PC-9 (cell line): ENCODE results near the gene MAP3K5. TPM values are rescaled to one million over a fixed set of nuclear protein-coding genes. Genes with fewer than 3 reads are reported as not detected.

Experiments
- BruUV-seq: library from RNA; stranded (reverse); fragments of 400-500 nt; replicated peaks from 2 replicates; lab custom pipeline; 2021; lab: Mats Ljungman, UMichigan
- CTCF ChIA-PET: fragments of 300-600 bp; sonication (Branson Sonifier 250); formaldehyde crosslinking; loops from one replicate; lab custom pipeline; 2022; ENCODE audit warnings: antibody characterized with exemption; lab: Charles Lee
- POLR2A ChIA-PET: fragments of 300-600 bp; sonication (Branson Sonifier 250); formaldehyde crosslinking; loops from one replicate; lab custom pipeline; 2022; ENCODE audit warnings: antibody characterized with exemption; ENCODE audit not compliant: unreplicated experiment; lab: Charles Lee
- DNase-seq, 2 experiments: peaks; one replicate each; pipeline versions ENCODE4 v3.0.0 to v3.0.0-alpha.2; 2015 to 2022; ENCODE audit warnings: mixed read lengths in 1 of 2
- H2AFZ ChIP-seq: fragments of 200-600 bp; sonication (generic); 2 replicates; pipeline ENCODE4 v1.8.1; 2017; ENCODE audit warnings: antibody characterized with exemption
- H3F3A ChIP-seq: fragments of 200-600 bp; sonication (generic); 2 replicates; pipeline ENCODE4 v1.8.1; 2017; ENCODE audit warnings: antibody characterized with exemption, mild to moderate bottlenecking, low read depth; ENCODE audit not compliant: insufficient read depth
- H3K27ac ChIP-seq: fragments of 200-600 bp; sonication (generic); 2 replicates; pipeline ENCODE4 v1.6.1; 2016; ENCODE audit warnings: mixed run types
- H3K27me3 ChIP-seq: fragments of 200-600 bp; sonication (generic); 2 replicates; pipeline ENCODE4 v1.6.1; 2016; ENCODE audit warnings: low read depth, mixed run types; ENCODE audit not compliant: insufficient read depth
- H3K36me3 ChIP-seq: fragments of 200-600 bp; sonication (generic); 2 replicates; pipeline ENCODE4 v1.6.1; 2016; ENCODE audit warnings: low read depth, mixed run types
- H3K4me1 ChIP-seq: fragments of 200-600 bp; sonication (generic); replicated peaks from 2 replicates; pipeline ENCODE4 v1.6.1; 2016; ENCODE audit warnings: mixed run types; ENCODE audit not compliant: insufficient read depth
- H3K4me2 ChIP-seq: fragments of 200-600 bp; sonication (generic); 2 replicates; pipeline ENCODE4 v1.6.1; 2017; ENCODE audit warnings: mixed run types
- H3K4me3 ChIP-seq: fragments of 200-600 bp; sonication (generic); 2 replicates; pipeline ENCODE4 v1.6.1; 2016; ENCODE audit warnings: mixed run types
- H3K79me2 ChIP-seq: fragments of 200-600 bp; sonication (generic); 2 replicates; pipeline ENCODE4 v1.6.1; 2017; ENCODE audit warnings: low read depth, mixed run types
- H3K9me2 ChIP-seq: fragments of 200-600 bp; sonication (generic); 2 replicates; pipeline ENCODE4 v1.8.1; 2017; ENCODE audit warnings: mild to moderate bottlenecking; ENCODE audit not compliant: insufficient read depth
- H3K9me3 ChIP-seq: fragments of 200-600 bp; sonication (generic); 2 replicates; pipeline ENCODE4 v1.8.1; 2016; ENCODE audit warnings: low read depth; ENCODE audit not compliant: insufficient read depth
- H4K20me1 ChIP-seq: fragments of 200-600 bp; sonication (generic); 2 replicates; pipeline ENCODE4 v1.8.1; 2017; ENCODE audit not compliant: insufficient read depth
- EZH2 ChIP-seq: fragments of 200-600 bp; sonication (generic); IDR thresholded peaks from 2 replicates; pipeline ENCODE4 v1.8.0; 2017; ENCODE audit warnings: antibody characterized with exemption, low read depth
- intact Hi-C: fragments of 100-400 bp; cut with micrococcal nuclease; formaldehyde crosslinking; loops from one replicate; pipeline ENCODE4 v1.10.0; 2022; ENCODE audit not compliant: unreplicated experiment
- total RNA-seq: library from RNA; stranded (reverse); gene quantifications from 2 replicates; pipeline ENCODE4 v1.2.3, GENCODE V29; 2021
- TF ChIP-seq, protein P1 (sequence below): fragments of 200-600 bp; sonication (generic); conservative IDR thresholded peaks from 2 replicates; pipeline ENCODE4 v1.6.1; 2017; ENCODE audit warnings: mixed run types, antibody characterized with exemption, mild to moderate bottlenecking, moderate library complexity

The MAP3K5 gene
- total RNA-seq, 1 experiment from 2014 or later = 10.9 TPM

DNA sequence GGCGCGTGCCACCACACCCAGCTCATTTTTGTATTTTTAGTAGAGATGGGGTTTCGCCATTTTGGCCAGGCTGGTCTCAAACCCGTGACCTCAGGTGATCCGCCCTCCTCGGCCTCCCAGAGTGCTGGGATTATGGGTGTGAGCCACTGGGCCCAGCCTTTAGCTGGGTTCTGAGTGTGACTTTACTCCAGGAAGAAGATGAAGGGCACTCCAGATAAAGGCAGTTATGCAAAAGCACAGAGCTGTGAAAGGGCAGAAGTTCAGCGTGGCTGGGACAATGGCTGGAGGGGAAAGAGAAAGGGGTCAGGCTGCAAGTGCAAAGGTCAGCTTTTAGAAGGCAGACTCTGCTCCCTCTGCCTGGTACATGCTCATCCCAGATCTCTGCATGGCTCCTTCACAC, 39.7 kb downstream of the MAP3K5 start:
- no peaks in the 10 kb centered on the region for H3K9me3 ChIP-seq
- BruUV-seq = no TSS peak
- intact Hi-C loops = no loop called here
- H3K27me3 ChIP-seq = no peaks in the 10 kb centered on the region
- no peaks in the 10 kb centered on the region for H3F3A ChIP-seq
- H3K36me3 ChIP-seq = no peaks in the 10 kb centered on the region
- no peaks in the 10 kb centered on the region for H4K20me1 ChIP-seq
- no peaks in the 10 kb centered on the region for H3K4me1 ChIP-seq
- H3K79me2 ChIP-seq = peaks cover 38% of the 10 kb centered on the region
- no peaks in the 10 kb centered on the region for H3K9me2 ChIP-seq
- no peak overlapping the region for H2AFZ ChIP-seq
- H3K4me3 ChIP-seq = no peak overlapping the region
- POLR2A ChIA-PET = no interaction called here
- H3K27ac ChIP-seq = no peak overlapping the region
- no peak for DNase-seq
- TF ChIP-seq, protein P1, sequence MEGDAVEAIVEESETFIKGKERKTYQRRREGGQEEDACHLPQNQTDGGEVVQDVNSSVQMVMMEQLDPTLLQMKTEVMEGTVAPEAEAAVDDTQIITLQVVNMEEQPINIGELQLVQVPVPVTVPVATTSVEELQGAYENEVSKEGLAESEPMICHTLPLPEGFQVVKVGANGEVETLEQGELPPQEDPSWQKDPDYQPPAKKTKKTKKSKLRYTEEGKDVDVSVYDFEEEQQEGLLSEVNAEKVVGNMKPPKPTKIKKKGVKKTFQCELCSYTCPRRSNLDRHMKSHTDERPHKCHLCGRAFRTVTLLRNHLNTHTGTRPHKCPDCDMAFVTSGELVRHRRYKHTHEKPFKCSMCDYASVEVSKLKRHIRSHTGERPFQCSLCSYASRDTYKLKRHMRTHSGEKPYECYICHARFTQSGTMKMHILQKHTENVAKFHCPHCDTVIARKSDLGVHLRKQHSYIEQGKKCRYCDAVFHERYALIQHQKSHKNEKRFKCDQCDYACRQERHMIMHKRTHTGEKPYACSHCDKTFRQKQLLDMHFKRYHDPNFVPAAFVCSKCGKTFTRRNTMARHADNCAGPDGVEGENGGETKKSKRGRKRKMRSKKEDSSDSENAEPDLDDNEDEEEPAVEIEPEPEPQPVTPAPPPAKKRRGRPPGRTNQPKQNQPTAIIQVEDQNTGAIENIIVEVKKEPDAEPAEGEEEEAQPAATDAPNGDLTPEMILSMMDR = no peak
- TF ChIP-seq EZH2 = no peak
- CTCF ChIA-PET = no interaction called here
- H3K4me2 ChIP-seq = no peak overlapping the region

DNA sequence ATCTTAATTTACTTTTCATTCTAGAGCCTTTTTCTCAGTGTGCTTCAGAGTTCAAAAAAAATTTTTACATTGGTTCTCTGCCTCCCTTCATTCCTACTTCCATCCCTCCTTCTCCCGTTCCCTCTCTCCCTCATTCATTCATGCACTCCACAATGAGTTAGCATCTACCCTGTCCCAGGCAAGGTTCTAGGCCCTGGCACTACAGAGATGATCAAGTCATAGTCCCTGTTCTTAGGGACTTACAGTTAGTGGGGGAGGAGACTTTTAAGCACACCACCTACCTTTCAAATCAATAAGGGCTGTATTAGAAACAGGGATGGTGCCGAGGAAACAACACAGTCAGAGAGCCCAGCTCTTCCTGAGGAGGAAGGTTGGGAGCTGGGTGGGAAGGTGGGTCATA, 40.3 kb downstream of the MAP3K5 start:
- no peaks in the 10 kb centered on the region for H3K4me1 ChIP-seq
- no peak for TF ChIP-seq EZH2
- TF ChIP-seq, protein P1 = no peak
- BruUV-seq = no TSS peak
- H3K9me2 ChIP-seq = no peaks in the 10 kb centered on the region
- peaks cover 43% of the 10 kb centered on the region for H3K79me2 ChIP-seq
- intact Hi-C loops = no loop called here
- CTCF ChIA-PET = no interaction called here
- H3K9me3 ChIP-seq = no peaks in the 10 kb centered on the region
- no peaks in the 10 kb centered on the region for H4K20me1 ChIP-seq
- H3K4me2 ChIP-seq = no peak overlapping the region
- H3F3A ChIP-seq = no peaks in the 10 kb centered on the region
- H2AFZ ChIP-seq = no peak overlapping the region
- H3K27me3 ChIP-seq = no peaks in the 10 kb centered on the region
- no peak overlapping the region for H3K27ac ChIP-seq
- no peak overlapping the region for H3K4me3 ChIP-seq
- DNase-seq = no peak
- no peaks in the 10 kb centered on the region for H3K36me3 ChIP-seq
- POLR2A ChIA-PET = no interaction called here

DNA sequence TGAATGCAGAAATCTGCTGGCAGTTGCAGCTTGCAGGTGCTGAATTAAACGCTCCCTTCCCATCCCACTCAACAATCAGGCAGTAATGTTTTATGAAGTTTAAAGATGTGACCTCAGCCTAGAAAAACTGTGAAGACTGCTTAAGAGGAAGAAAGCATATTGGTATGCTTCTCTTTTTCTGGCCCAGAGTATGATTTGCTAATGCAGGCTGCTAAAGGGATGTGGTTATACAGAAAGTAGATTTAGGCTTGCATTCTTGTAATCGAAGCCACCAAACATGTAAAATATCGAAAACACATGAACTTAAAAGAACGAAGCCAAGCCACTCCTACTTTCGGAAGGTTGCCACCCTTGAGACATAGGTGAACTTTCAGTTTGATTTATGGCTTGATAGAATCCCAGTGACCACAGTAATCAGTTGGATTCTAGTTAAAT, 40.7 kb downstream of the MAP3K5 start:
- peaks cover 48% of the 10 kb centered on the region for H3K79me2 ChIP-seq
- no peaks in the 10 kb centered on the region for H3K4me1 ChIP-seq
- DNase-seq = no peak
- H3K4me3 ChIP-seq = no peak overlapping the region
- CTCF ChIA-PET = no interaction called here
- no peak overlapping the region for H2AFZ ChIP-seq
- POLR2A ChIA-PET = no interaction called here
- no peaks in the 10 kb centered on the region for H3K9me3 ChIP-seq
- no peak overlapping the region for H3K27ac ChIP-seq
- no peaks in the 10 kb centered on the region for H3F3A ChIP-seq
- no peaks in the 10 kb centered on the region for H3K9me2 ChIP-seq
- no peak for TF ChIP-seq EZH2
- TF ChIP-seq, protein P1 = no peak
- no peak overlapping the region for H3K4me2 ChIP-seq
- no peaks in the 10 kb centered on the region for H4K20me1 ChIP-seq
- intact Hi-C loops = no loop called here
- BruUV-seq = no TSS peak
- H3K36me3 ChIP-seq = no peaks in the 10 kb centered on the region
- no peaks in the 10 kb centered on the region for H3K27me3 ChIP-seq
